HuH-7 (cell line): ENCODE results near the gene FGD6.
A peak's percentile ranks its signal among the peaks of the same experiment; 100 is the strongest.
"Not testable (repeated sequence)": the region's sequence is repeated elsewhere in the genome, so short reads cannot be mapped to it uniquely, and the experiment has no call there.

Source experiments
- DNase-seq: peaks from one replicate; pipeline ENCODE4 v3.0.0; 2011; ENCODE audit warnings: low spot score

FGD6 gene

GRCh38 chr12:95178136-95178535 lies 39.1 kb downstream of the FGD6 start:
- DNase-seq = no peak

- DNase-seq = no peak
Measured at GRCh38 chr12:95177201-95177768, 40.0 kb downstream of the FGD6 start.

GRCh38 chr12:95173392-95174251 lies 43.6 kb downstream of the FGD6 start:
- DNase-seq = no peak

- peak; percentile 38 for DNase-seq
Measured at GRCh38 chr12:95169368-95169767, 47.9 kb downstream of the FGD6 start.

GRCh38 chr12:95168746-95169145 lies 48.5 kb downstream of the FGD6 start:
- no peak for DNase-seq

- DNase-seq = no peak
Measured at GRCh38 chr12:95164656-95165055, 52.6 kb downstream of the FGD6 start.

GRCh38 chr12:95158919-95159318 lies 58.3 kb downstream of the FGD6 start:
- no peak for DNase-seq

- no peak for DNase-seq
Measured at GRCh38 chr12:95151821-95152220, 65.4 kb downstream of the FGD6 start.

- no peak for DNase-seq
Measured at GRCh38 chr12:95151406-95151805, 65.9 kb downstream of the FGD6 start.

- DNase-seq = no peak
Measured at GRCh38 chr12:95150501-95150900, 66.8 kb downstream of the FGD6 start.

- no peak for DNase-seq
Measured at GRCh38 chr12:95147866-95148265, 69.4 kb downstream of the FGD6 start.

GRCh38 chr12:95146769-95147168 lies 70.5 kb downstream of the FGD6 start:
- no peak for DNase-seq

- DNase-seq = no peak
Measured at GRCh38 chr12:95143621-95144205, 73.6 kb downstream of the FGD6 start.

- DNase-seq = no peak
Measured at GRCh38 chr12:95142431-95143151, 74.7 kb downstream of the FGD6 start.

GRCh38 chr12:95141310-95141709 lies 76.0 kb downstream of the FGD6 start:
- no peak for DNase-seq

- not testable (repeated sequence) for DNase-seq
Measured at GRCh38 chr12:95138031-95138430, 79.2 kb downstream of the FGD6 start.

- no peak for DNase-seq
Measured at GRCh38 chr12:95136598-95136997, 80.7 kb downstream of the FGD6 start.

- DNase-seq = no peak
Measured at GRCh38 chr12:95134085-95134484, 83.2 kb downstream of the FGD6 start.

- DNase-seq = no peak
Measured at GRCh38 chr12:95131589-95132340, 85.5 kb downstream of the FGD6 start.

- DNase-seq = no peak
Measured at GRCh38 chr12:95130096-95130495, 87.2 kb downstream of the FGD6 start.

- no peak for DNase-seq
Measured at GRCh38 chr12:95129115-95129514, 88.2 kb downstream of the FGD6 start.

GRCh38 chr12:95126736-95127135 lies 90.5 kb downstream of the FGD6 start:
- no peak for DNase-seq
